ACHN (cell line): Measurements from ENCODE around the gene CKLF.
"Not testable (repeated sequence)": the region's sequence is repeated elsewhere in the genome, so short reads cannot be mapped to it uniquely, and the experiment has no call there.

Experiments
- DNase-seq: peaks from one replicate; pipeline ENCODE4 v3.0.0-alpha.2; 2015
- in situ Hi-C: cut with HindIII; loops from 2 replicates; pipeline ENCODE4 v1.10.0; 2017; ENCODE audit warnings: low sequenced_read_pairs, low pct_ligation_motif_present, low pct_unique_long_range_greater_than_20kb

Gene CKLF

DNA sequence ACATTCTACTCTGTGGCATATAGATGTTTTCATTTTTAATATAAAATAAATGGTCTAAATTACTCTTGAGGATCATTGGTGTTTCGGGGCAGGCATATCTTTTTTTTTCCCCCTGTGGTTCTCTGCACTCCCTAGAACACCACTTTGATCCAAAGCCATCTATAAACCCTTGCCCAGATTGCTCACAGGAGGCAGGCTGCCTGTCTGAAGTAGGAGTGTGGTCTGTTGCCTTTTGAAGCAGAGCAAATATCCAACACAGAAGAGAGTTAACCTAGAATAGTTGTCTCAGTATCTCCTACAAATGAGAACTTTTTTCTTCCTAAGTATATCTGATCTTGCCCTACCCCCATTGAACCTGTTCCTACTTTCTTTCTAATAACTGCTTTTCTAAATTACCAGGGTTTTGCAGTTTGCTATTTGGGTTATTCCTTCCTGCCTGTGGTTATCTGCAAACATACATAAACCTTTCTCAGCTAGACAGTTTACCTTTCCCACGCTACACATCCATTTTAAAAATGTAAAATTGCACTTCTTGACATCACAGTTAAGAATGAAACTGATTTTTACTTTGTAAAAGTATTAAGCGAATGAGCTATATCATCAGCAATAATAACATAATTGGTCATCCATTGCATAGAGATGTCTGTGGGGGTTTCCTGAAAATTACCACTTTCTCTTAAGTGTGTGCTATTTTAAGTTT is 9.2 kb downstream of the CKLF start:
- no peak for DNase-seq
- in situ Hi-C loops = no loop called here

DNA sequence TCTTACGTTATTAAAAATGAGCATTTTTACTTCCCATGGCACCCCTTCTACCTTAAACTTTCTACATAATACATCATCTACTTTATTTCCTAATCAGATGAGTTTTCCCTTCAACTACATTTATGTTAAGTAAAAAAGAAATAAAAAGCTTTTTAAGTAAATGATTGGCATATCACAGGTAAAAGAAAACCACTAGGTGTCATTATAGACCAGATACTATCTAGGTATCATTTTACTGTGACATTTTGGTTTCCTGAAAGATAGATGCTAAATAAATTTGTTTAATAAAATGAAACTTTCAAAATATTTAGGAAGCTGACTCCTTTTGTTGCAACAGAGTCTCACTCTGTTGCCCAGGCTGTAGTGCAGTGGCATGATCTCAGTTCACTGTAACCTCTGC is 10.0 kb downstream of the CKLF start:
- DNase-seq = peak; percentile 18
- in situ Hi-C loops = no loop called here

DNA sequence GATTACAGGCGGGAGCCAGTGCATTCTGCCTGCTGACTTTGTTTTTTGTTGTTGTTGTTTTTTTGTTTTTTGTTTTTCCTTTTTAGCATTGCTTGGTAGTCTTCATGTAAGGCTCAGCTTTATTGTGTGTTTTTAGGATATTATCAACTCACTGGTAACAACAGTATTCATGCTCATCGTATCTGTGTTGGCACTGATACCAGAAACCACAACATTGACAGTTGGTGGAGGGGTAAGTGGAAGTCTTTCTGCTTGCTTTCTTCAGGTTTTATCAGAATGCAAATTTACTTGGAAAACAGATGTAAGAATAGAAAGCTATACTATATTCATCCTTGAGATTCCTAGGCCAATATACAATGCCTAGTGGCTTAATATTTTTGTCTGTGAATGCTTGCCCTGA is 10.6 kb downstream of the CKLF start:
- DNase-seq = no peak
- in situ Hi-C loops = no loop called here

DNA sequence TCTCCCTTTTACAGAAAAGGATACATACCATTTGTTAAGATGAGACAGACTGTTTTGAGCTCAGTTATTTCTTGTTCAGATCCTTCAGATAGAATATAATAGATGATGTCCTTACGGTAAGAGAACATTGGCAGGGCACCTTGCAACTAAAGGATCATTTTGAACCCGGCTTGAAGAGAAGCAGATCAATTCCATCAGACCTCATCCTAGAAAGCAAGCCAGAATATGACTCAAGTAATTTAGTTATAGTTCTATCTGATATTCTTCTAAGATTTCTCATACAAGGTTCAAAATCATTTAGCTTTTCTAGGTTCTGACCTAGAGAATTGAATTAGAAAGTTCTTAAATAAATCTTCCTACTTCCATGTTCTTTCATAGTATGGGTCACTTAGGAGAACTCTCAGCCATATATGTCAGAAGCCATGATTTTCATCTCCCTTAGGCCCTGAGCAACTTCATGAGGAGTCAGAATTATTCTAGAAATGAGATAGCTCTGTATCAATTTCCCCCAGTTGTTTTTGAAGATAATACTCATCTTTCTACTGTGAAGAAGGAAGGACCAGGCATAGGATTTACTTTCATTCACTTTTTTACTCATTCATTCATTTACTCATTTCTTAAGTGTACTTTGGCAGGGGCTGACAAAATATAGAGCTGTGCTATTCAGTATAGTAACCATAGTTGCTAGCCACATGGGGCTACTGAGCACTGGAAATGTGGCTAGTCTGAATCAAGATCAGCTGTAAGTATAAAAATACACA is 11.4 kb downstream of the CKLF start:
- in situ Hi-C loops = no loop called here
- no peak for DNase-seq

DNA sequence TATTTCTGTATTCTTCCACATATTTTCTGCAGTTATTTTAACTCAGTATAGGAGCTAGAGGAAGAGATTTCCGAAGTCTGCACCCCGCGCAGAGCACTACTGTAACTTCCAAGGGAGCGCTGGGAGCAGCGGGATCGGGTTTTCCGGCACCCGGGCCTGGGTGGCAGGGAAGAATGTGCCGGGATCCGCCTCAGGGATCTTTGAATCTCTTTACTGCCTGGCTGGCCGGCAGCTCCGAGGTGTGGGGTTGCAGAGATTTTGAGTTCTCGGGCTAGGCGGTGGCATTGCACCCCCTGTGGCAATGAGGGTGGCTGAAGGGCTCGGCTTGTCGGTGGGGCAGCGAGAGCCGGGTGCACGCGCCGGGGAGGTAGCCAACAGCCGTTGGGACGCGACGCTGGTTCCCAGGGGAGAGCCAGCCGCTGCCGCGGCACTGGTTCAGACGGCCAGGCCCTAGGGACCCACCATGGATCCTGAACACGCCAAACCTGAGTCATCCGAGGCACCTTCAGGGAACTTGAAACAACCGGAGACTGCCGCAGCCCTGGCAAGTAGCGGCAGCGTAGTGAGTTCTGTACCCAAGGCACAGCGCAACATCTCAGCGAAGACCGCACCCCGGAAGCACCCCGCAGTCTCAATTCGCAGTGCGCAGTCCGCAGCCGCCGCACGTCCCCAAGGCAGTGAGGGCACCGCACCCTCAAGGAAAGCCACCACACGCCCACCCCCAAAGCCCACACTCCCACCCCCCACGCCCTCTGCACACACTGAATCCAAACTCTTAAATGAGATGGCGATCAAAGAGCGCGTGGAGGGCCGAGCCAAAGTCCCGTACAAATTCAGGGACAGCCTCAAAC is 13.9 kb downstream of the CKLF start, which contains the start of gene CMTM1:
CMTM1 (plus strand) TSS at position 389 of the 851 bp plus-strand sequence; CDS start at position 464, 75 bp downstream.
- in situ Hi-C loops = no loop called here
- DNase-seq = no peak

DNA sequence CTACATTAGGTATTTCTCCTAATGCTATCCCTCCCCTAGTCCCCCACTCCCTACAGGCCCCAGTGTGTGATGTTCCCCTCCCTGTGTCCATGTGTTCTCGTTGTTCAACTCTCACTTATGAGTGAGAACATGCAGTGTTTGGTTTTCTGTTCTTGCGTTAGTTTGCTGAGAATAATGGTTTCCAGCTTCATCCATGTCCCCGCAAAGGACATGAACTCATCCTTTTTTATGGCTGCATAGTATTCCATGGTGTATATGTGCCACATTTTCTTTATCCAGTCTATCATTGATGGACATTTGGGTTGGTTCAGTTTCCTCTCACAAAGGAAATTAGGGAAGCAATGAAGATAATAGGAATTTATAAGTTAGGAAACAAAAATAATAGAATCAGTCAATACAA is 14.9 kb downstream of the CKLF start:
- DNase-seq, in situ Hi-C loops: not testable (repeated sequence)

DNA sequence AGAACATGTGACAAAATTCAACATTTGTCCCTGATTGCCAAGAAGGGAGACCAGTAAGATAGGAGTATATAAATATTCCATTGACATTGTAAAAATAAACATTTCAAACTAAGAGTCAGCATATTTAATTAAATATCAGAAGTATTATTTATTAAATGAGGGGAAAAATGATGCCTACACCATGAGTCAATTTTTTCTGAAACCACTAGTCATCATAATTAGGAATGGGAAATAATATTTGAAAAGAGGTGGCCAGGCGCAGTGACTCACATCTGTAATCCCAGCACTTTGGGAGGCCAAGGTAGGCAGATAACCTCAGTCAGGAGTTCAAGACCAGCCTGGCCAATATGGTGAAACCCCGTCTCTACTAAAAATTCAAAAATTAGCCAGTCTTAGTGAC is 16.0 kb downstream of the CKLF start:
- in situ Hi-C loops = no loop called here
- DNase-seq = no peak

DNA sequence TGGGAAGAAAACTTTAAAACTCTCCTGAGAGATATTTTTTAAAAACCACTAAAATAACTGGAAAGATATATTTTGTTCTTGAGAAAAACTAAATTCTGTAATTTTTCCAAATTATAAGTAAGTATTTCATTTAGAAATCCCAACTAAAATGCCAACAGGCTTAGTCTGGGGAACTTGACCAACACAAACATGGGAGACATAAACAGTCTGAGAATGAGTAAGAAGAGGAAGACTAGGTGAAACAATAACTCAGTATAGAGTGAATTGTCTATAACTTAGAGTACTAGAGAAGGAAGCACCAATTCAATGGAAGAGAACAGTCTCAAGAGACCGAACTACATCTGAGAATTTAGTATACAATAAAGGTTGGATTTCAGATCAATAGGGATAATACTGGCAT is 16.8 kb downstream of the CKLF start:
- in situ Hi-C loops = no loop called here
- DNase-seq = no peak

DNA sequence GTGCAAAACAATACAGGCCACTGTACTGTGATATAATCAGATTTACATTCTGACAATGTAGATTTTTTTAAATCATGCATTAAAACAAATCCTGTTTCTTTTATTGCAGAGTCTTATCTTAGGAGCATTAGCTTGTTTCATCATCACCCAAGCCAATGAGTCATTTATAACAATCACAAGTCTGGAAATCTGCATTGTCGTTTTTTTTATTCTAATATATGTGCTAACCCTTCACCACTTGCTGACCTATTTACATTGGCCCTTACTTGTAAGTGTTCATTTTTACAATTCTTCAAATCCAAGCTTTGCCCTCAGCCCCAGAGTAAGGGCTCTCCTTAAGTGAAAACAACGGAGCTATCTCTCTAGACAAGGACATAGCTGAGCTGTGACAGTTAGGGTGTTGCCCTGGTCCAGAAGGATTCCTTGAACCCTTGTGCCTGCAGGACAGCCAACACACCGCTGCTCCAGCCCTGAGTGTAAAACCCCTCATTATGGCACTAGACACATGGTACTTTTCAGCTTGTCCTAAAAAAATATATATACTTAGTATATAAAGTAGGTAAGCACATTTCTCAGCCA is 17.5 kb downstream of the CKLF start:
- in situ Hi-C loops = no loop called here

DNA sequence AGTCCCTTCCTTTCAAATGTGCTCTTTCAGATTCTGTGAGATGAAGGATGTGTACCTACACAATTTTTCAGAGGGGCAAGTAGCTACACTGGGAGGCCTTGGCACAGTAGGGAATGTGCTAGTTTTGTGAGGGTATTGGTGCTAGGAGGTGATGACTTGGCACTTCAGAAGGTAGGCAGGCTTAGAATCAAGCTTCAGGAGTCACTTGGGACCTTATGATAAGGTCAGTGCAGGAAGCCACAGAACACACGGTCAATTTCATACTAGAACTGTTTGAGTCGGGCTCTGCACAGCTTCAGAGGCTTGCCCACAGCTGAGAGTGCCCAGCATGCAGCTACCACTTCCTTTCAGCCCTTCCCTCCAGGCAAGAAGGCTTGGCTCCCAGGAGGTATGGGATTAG is 20.0 kb downstream of the CKLF start:
- in situ Hi-C loops = no loop called here
- no peak for DNase-seq

More for the DNA sequence above, 17.5 kb downstream of the CKLF start:
- no peak for DNase-seq

DNA sequence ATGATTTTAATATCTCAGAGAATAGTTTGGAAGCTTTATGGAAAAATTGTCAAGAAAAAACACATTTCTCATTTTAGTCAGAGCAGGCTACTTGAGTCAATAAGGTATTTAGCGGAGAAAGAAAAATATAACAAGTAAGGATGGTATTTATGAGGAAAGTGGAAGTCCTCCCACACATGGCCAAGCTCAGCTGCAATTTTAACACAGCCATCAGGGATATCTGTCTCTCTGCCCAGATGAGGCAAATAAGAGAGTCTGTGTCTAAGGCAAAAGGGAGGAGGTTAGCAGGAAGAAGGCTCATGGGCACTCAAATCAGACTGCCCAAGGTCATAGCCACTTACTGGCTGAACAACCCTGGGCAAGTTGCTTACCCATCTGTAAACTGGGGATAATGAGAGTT is 21.7 kb downstream of the CKLF start:
- in situ Hi-C loops = no loop called here
- no peak for DNase-seq

DNA sequence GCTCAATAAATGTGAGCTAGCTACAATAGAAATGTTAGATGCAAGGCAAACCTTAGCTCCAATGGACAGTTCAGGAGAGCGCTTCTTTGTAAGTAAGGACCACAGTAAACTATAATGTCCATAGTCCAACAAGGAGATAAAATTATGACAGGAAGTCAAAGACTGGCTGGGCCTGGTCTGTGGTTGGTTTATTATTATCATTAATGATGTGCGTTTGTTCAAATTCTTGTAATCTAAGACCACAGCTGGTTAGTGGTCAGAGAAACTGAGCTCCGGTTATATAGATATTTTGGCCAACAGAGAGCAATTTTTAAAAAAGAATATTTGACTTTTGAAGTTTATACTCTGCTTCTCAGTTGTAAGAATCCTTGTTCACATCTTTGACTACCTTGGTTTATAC is 22.2 kb downstream of the CKLF start:
- DNase-seq = no peak
- in situ Hi-C loops = no loop called here

DNA sequence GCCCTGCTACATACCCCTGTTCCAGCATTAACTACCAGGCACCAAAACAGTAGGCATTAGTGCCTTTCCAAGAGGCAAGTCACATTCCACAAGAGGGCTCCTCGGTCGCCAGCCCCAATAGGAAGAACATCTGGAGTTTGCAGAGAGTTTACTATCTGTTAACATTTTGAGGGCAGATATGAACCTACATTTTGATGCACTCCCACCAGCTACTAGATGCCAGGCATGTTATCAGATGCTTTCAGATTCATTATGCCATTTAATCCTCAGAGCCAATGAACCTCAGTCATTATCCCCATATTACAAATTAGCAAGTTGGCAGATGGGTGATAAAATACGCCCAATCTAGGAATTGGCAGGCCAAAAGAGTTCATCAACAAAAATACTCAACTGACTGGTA is 22.7 kb downstream of the CKLF start:
- no peak for DNase-seq
- in situ Hi-C loops = no loop called here

DNA sequence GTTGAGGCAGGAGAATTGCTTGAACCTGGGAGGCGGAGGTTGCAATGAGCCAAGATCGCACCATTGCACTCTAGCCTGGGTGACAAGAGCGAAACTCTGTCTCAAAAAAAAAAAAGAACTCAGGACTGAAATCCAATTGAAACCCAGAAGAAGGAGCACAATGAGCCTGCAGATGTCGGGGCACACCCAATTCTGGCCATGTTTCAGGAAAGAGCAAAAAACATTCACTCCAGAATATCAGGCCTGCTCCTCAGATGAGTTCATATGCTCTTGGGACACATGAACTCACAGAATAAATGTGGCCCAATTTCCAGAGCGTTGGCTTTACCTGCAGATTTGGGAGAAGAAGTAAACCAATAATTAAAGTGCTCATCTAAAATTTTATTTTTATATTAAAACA is 23.9 kb downstream of the CKLF start:
- in situ Hi-C loops = no loop called here
- no peak for DNase-seq

DNA sequence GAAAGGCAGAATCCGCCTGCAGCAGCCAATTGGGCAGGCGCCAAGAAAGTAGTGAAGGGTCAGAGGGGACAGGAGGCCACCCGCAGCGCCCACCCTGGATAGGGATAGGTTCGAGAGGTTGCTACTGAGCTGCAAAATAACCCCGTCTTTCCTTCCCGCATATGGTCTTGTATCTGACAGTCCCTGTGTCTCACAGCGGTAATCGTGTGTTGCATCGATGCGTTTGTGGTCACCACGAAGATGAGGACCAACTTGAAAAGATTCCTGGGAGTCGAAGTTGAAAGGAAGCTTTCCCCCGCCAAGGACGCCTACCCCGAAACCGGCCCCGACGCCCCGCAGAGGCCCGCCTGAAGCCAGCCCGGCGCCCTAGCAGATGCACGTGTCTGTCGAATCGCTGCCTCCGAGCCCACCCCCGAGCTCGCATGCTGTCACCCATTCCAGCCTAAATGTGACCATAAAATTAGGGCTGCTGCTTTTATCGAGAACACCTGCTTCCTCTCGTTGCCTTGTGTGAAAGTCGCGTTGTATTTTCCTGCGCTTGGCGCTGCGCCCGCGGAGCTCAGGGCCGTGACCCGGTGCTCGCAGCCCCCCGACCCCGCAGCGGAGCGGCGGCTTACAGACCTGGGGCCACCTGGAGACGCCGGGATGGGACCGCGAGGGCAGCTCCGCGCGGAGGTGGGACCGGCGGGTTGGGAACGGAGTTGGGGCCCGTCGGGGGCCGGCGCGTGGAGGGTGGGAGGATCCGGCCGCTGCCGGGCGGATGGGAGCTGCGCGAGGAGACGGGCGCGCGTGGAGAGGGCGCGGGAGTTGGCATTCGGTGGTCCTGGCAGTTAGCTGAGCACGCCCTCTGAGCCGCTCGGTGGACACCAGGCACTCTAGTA is 26.5 kb downstream of the CKLF start, which contains the start of gene CMTM2:
CMTM2 (plus strand) TSS at position 813 of the 881 bp plus-strand sequence. CDS start 145 bp downstream, outside the sequence.
- DNase-seq = no peak
- in situ Hi-C loops = no loop called here

DNA sequence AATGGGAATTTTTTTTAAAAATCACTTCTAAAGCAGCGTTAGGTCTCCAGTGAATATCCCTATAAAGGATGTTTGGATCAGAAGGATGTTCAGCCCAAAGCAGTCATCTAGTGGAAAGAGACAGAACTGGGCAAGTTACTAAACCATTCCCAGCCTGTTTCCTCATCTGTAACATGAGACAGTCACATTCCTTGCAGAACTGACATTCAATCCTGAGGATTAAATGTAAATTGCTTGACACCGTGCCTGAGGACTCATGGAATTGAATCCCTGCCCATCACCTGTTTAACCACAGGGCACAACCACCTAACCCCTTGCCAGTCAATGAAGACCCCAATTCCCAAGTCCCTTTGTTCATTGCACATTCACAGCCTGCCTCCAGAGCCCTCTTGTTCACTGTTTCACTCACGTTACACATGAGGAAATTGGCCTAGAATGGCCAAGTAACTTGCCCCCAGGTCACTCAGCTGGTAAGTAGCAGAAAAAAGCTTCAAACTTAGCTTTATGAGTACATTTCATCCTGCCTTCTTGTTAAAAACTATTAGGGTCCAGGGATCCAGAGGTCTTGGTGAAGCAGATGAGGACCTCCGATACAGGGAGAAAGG is 28.3 kb downstream of the CKLF start:
- in situ Hi-C loops = no loop called here
- DNase-seq = peak; percentile 10

DNA sequence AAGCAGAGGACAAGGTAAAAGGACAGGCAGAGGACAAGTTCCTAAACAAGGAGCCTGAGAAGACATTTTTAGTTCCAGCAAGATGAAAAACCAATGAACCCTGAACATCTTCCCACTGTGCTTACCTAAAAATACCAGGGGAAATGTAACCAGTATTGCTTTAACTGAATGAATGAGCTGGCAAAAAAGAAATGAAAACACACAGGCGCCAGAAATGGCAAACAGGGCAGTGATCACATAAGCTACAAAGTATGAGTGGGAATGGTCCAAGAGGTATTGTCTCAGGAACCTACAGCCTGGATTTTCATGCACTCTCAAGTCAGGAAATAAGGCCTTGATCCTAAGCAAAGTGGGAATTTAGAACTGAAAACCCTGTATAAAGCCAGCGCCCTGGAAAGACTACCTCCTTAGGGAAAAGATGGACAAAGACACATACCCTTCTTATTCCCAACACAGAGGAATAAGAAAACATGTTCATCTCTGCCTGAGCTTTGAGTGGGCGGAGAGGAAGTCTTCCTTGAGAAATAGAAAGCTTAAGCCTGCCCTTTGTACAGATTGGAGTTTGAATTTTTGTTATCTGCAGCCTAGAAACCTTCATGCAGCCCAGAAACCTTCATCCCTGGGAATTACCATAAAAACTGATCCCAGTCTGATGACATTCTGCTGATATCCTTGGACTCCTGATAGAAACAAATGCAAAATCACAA is 29.0 kb downstream of the CKLF start:
- in situ Hi-C loops = no loop called here
- DNase-seq = no peak
